ENCODE measurements around the gene RIT2. TPM values are rescaled to one million over a fixed set of nuclear protein-coding genes. Genes with fewer than 3 reads are reported as not detected.

Gene RIT2
- total and polyA plus RNA-seq, 11 donors = not detected

DNA sequence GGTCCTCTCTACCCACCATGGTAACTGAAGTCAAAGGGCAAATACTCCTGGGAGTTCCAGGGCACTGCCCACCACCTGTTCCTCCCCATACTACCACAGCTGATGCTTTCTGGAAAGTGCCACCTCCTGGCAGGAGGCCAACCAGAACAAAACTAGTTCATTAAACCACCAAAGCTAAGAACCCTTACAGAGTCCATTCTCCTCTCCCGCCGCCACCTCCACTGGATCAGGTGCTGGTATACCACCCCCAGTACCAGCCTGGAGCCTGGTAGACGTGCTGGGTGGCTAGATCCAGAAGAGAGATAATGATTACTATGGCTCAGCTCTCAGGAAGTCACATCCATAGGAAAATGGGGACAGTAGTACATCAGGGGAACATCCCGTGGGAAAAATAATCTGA lies 300.9 kb downstream of the RIT2 start:
- DNase-seq = no peak
- no peak overlapping the region for H3K4me3 ChIP-seq
- WGBS, 4 donors = 81 to 88% (median 88%) methylated on average over 4 of the region's 4 CpGs
- intact Hi-C loops (cut with DNase I) = no loop called here
- H3K27me3 ChIP-seq = no peaks in the 10 kb centered on the region
- TF ChIP-seq, protein P1, sequence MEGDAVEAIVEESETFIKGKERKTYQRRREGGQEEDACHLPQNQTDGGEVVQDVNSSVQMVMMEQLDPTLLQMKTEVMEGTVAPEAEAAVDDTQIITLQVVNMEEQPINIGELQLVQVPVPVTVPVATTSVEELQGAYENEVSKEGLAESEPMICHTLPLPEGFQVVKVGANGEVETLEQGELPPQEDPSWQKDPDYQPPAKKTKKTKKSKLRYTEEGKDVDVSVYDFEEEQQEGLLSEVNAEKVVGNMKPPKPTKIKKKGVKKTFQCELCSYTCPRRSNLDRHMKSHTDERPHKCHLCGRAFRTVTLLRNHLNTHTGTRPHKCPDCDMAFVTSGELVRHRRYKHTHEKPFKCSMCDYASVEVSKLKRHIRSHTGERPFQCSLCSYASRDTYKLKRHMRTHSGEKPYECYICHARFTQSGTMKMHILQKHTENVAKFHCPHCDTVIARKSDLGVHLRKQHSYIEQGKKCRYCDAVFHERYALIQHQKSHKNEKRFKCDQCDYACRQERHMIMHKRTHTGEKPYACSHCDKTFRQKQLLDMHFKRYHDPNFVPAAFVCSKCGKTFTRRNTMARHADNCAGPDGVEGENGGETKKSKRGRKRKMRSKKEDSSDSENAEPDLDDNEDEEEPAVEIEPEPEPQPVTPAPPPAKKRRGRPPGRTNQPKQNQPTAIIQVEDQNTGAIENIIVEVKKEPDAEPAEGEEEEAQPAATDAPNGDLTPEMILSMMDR (IDR thresholded peaks at IDR 0.05) = no peak
- TF ChIP-seq POLR2A (IDR thresholded peaks at IDR 0.05) = no peak
- H3K27ac ChIP-seq = no peak overlapping the region
- no peaks in the 10 kb centered on the region for H3K36me3 ChIP-seq
- H3K4me1 ChIP-seq = no peaks in the 10 kb centered on the region
- ATAC-seq = no peak
- H3K9me3 ChIP-seq = no peaks in the 10 kb centered on the region

DNA sequence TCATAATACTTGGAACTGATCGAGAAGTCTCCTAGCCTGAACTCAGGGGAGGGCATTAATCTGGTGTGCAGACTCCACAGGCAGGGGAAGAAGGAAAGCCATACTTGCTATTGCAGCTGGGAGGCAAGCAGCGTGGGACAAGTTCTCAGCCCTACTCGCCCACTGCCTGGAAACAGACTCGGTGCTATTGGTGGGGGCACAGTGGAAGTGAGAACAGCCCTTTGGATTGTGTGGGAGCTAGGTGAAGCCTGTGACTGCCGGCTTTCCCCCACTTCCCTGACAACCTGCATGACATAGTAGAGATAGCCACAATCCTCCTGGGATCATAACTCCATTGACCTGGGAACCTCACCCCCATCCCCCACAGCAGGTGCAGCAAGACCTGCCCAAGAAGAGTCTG lies 301.3 kb downstream of the RIT2 start:
- 69 to 79% (median 78%) methylated on average over 5 of the region's 5 CpGs for WGBS, 4 donors
- H3K36me3 ChIP-seq = no peaks in the 10 kb centered on the region
- peak in 1 of 4 donors; percentile 28 for ATAC-seq
- H3K4me3 ChIP-seq = no peak overlapping the region
- intact Hi-C loops (cut with DNase I) = no loop called here
- no peak for DNase-seq
- no peak for TF ChIP-seq POLR2A (IDR thresholded peaks at IDR 0.05)
- TF ChIP-seq, protein P1 (IDR thresholded peaks at IDR 0.05) = no peak
- no peaks in the 10 kb centered on the region for H3K4me1 ChIP-seq
- no peaks in the 10 kb centered on the region for H3K27me3 ChIP-seq
- no peaks in the 10 kb centered on the region for H3K9me3 ChIP-seq
- no peak overlapping the region for H3K27ac ChIP-seq

DNA sequence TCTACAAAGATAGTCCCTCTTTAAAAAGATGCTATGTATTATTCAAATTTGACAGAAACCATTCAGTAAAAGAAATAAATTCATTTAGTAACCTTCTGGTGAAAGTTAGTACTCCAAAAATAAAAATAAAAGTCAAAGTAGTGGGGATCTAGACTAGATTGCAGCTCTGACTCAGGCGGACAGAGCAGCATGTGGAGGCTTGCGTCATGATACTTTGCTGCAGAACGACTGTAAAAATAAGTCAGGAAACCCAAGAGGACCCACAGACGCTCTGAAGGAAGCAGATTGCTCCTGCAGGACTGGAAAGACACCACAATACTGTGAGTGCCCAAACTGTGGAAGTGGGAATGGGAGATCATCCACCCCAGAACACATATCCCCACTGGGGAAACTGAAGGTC lies 301.9 kb downstream of the RIT2 start:
- no peaks in the 10 kb centered on the region for H3K27me3 ChIP-seq
- no peaks in the 10 kb centered on the region for H3K36me3 ChIP-seq
- H3K27ac ChIP-seq = no peak overlapping the region
- TF ChIP-seq POLR2A (IDR thresholded peaks at IDR 0.05) = no peak
- TF ChIP-seq, protein P1 (IDR thresholded peaks at IDR 0.05) = no peak
- 55 to 62% (median 58%) methylated on average over 4 of the region's 4 CpGs for WGBS, 4 donors
- ATAC-seq (no peak), DNase-seq (no peak)
- intact Hi-C loops (cut with DNase I) = no loop called here
- H3K4me1 ChIP-seq = no peaks in the 10 kb centered on the region
- no peak overlapping the region for H3K4me3 ChIP-seq
- H3K9me3 ChIP-seq = no peaks in the 10 kb centered on the region

DNA sequence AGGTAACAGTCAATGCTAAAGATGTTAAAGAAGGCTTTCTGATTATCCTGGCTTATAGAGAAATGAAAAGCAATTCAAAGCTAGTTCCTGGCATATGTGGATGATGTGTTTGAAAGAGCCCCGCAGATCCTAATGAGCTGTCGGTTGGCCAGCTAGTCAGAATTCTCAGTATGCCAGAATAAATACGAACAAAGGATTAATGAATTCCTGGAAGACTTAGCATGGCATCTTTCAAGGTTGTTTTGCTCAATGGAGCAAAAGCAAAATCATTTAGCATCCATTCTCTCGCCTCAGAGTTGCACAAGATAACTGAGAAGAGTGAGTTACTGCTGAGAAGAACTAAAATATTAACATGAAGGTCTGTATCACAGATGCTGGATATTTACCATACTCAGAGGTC lies 307.6 kb downstream of the RIT2 start:
- Histone ChIP-seq H3K4me3 (no peak overlapping the region), H3K36me3 (no peaks in the 10 kb centered on the region), H3K9me3 (no peaks in the 10 kb centered on the region), H3K27ac (no peak overlapping the region), H3K4me1 (no peaks in the 10 kb centered on the region), H3K27me3 (no peaks in the 10 kb centered on the region)
- TF ChIP-seq POLR2A (IDR thresholded peaks at IDR 0.05) = no peak
- TF ChIP-seq, protein P1 (IDR thresholded peaks at IDR 0.05) = no peak
- WGBS, 4 donors = 65 to 81% (median 74%) methylated on average over 4 of the region's 4 CpGs
- intact Hi-C loops (cut with DNase I) = no loop called here
- ATAC-seq = no peak
- DNase-seq = no peak

All from heart left ventricle (tissue), 16 donors.